Measurements from ENCODE around the gene TRIM31.

DNA sequence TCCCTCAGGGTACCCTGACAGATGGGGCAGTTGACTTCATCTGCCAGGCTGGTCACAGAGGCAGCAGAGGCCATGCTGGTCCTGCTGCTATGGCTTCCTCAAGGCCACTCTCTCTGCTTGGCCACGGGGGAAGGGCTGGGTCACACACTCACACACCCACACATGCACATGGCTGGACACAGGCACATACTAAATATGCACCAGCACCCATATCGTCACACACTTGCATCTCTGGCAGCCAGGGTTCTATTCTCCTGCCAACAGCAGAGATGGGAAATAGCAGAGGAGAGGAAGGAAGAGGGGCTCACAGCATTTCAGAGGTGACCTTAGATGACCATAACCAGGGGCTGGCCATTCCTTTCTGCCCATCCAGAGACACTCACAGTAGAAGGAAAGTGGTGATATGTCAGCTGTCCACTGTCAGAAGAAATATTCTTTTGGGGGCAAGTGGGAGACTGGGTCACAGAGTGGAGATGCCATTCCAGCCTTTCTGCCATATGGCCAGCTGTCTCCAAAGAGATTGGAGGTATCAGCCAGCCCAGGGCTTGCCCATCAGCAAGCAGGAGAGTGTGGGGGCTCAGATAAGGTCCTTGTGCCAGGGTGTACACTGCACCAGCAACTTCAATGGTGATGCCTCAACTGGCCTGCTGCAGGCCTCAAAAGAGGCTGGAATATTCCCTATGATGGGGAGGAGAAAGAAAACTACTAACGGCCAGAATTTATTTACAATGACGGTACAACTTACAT, 48.1 kb upstream of the TRIM31 start, which contains the start of gene TRIM10:
- TF ChIP-seq, protein P1, sequence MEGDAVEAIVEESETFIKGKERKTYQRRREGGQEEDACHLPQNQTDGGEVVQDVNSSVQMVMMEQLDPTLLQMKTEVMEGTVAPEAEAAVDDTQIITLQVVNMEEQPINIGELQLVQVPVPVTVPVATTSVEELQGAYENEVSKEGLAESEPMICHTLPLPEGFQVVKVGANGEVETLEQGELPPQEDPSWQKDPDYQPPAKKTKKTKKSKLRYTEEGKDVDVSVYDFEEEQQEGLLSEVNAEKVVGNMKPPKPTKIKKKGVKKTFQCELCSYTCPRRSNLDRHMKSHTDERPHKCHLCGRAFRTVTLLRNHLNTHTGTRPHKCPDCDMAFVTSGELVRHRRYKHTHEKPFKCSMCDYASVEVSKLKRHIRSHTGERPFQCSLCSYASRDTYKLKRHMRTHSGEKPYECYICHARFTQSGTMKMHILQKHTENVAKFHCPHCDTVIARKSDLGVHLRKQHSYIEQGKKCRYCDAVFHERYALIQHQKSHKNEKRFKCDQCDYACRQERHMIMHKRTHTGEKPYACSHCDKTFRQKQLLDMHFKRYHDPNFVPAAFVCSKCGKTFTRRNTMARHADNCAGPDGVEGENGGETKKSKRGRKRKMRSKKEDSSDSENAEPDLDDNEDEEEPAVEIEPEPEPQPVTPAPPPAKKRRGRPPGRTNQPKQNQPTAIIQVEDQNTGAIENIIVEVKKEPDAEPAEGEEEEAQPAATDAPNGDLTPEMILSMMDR (conservative IDR thresholded peaks at IDR 0.05; ENCODE audit: low read length), result no peak
- no peak for TF ChIP-seq EZH2phosphoT487 (IDR thresholded peaks at IDR 0.05; ENCODE audit: borderline replicate concordance, low read depth, low read length)

Data from OCI-LY7 (cell line).